Coronary artery (tissue), 2 donors: Measurements from ENCODE around the gene TCF15.
"Not testable (repeated sequence)": the region's sequence is repeated elsewhere in the genome, so short reads cannot be mapped to it uniquely, and the experiment has no call there.

Source experiments
- DNase-seq: peaks from one replicate; pipeline ENCODE4 v3.0.0-alpha.2; 2017; ENCODE audit warnings: low spot score
- H3K27ac ChIP-seq, 2 donors: fragments of 200-600 bp; sonication (generic); one replicate each; pipeline ENCODE4 v1.5.1; 2016 to 2019
- H3K4me3 ChIP-seq: fragments of 200-600 bp; sonication (generic); 2 replicates; pipeline ENCODE4 v1.5.1; 2016; ENCODE audit warnings: mild to moderate bottlenecking, moderate library complexity
- CTCF ChIP-seq: fragments of 200-600 bp; sonication (generic); IDR thresholded peaks from one replicate; pipeline ENCODE4 v1.5.1; 2019; ENCODE audit warnings: antibody characterized with exemption

The TCF15 gene

GRCh38 chr20:591941-592340, 18.2 kb downstream of the TCF15 start:
- H3K4me3 ChIP-seq = no peak overlapping the region
- TF ChIP-seq CTCF = no peak
- no peak for DNase-seq
- H3K27ac ChIP-seq = no peak overlapping the region

GRCh38 chr20:588932-589672, 21.0 kb downstream of the TCF15 start:
- no peak for TF ChIP-seq CTCF
- H3K4me3 ChIP-seq = no peak overlapping the region
- no peak for DNase-seq
- H3K27ac ChIP-seq = no peak overlapping the region

GRCh38 chr20:588476-588875, 21.6 kb downstream of the TCF15 start:
- Histone ChIP-seq H3K4me3 (no peak overlapping the region), H3K27ac (no peak overlapping the region)
- no peak for DNase-seq
- no peak for TF ChIP-seq CTCF

GRCh38 chr20:584971-585301, 25.2 kb downstream of the TCF15 start:
- DNase-seq = no peak
- no peak overlapping the region for H3K4me3 ChIP-seq
- H3K27ac ChIP-seq = no peak overlapping the region

GRCh38 chr20:584161-584970, 25.7 kb downstream of the TCF15 start:
- no peak for TF ChIP-seq CTCF
- no peak overlapping the region for H3K4me3 ChIP-seq

More at GRCh38 chr20:584971-585301, 25.2 kb downstream of the TCF15 start:
- TF ChIP-seq CTCF = no peak

GRCh38 chr20:582204-582603, 27.9 kb downstream of the TCF15 start:
- Histone ChIP-seq H3K4me3 (no peak overlapping the region), H3K27ac (no peak overlapping the region)
- DNase-seq = no peak
- TF ChIP-seq CTCF = no peak

More at GRCh38 chr20:584161-584970, 25.7 kb downstream of the TCF15 start:
- no peak overlapping the region for H3K27ac ChIP-seq
- DNase-seq = no peak

GRCh38 chr20:578940-579690, 31.0 kb downstream of the TCF15 start:
- not testable (repeated sequence) for H3K27ac ChIP-seq, DNase-seq, H3K4me3 ChIP-seq
